Prostate gland (tissue), 2 donors: Measurements from ENCODE around the gene LONP2. TPM values are rescaled to one million over a fixed set of nuclear protein-coding genes. Genes with fewer than 3 reads are reported as not detected.

Source experiments
- DNase-seq: peaks from one replicate; pipeline ENCODE4 v3.0.0-alpha.2; 2019; ENCODE audit warnings: low spot score
- H3K27ac ChIP-seq, 2 donors: fragments of 200-600 bp; sonication (generic); 2 replicates each; pipeline ENCODE4 v1.5.1; 2017 to 2019
- H3K27me3 ChIP-seq: fragments of 200-600 bp; sonication (generic); replicated peaks from 2 replicates; pipeline ENCODE4 v1.5.1; 2019; ENCODE audit not compliant: insufficient read depth
- H3K36me3 ChIP-seq, 2 donors: fragments of 200-600 bp; sonication (generic); 1 replicate in 1 of 2; 2 replicates in 1 of 2; pipeline versions ENCODE4 v1.5.1 to v1.8.1; 2017 to 2019
- H3K4me1 ChIP-seq: fragments of 200-600 bp; sonication (generic); replicated peaks from 2 replicates; pipeline ENCODE4 v1.5.1; 2019
- H3K4me3 ChIP-seq, 2 donors: fragments of 200-600 bp; sonication (generic); 2 replicates each; pipeline ENCODE4 v1.5.1; 2017 to 2019
- H3K9me3 ChIP-seq: fragments of 200-600 bp; sonication (generic); 2 replicates; pipeline ENCODE4 v1.5.1; 2017
- POLR2A ChIP-seq: fragments of 450-650 bp; IDR thresholded peaks from one replicate; pipeline ENCODE4 v1.6.1; 2016; ENCODE audit warnings: antibody characterized with exemption, mild to moderate bottlenecking
- POLR2AphosphoS5 ChIP-seq: sonication (generic); formaldehyde crosslinking; IDR thresholded peaks from one replicate; pipeline ENCODE4 v1.6.1; 2017; ENCODE audit warnings: antibody characterized with exemption
- WGBS: methylation state at CpG from one replicate; pipeline ENCODE4 v1.1.5; 2018; 5-methylcytosine and 5-hydroxymethylcytosine counted together
- intact Hi-C: fragments of 100-400 bp; cut with DNase I; formaldehyde crosslinking; loops from one replicate; pipeline ENCODE4 v1.14.2; 2022
- total RNA-seq, 2 donors: library from RNA; depleted of rRNA; stranded (reverse); fragments of >200 nt; gene quantifications; one replicate each; pipeline ENCODE4 v1.1.0, GENCODE V29; 2016
- TF ChIP-seq, protein P1 (sequence below), 4 experiments: fragments of 200-600 bp in 2 of 4; fragments of 450-650 bp in 2 of 4; sonication (generic) in 2 of 4; IDR thresholded peaks; 1 replicate in 3 of 4; 2 replicates in 1 of 4; pipeline ENCODE4 v1.5.1; 2016 to 2019; ENCODE audit warnings: antibody characterized with exemption in 4 of 4, mild to moderate bottlenecking in 2 of 4, moderate library complexity in 2 of 4

Gene LONP2
- total RNA-seq, 2 donors from 2014 or later: 74.6 to 81.0 TPM

DNA sequence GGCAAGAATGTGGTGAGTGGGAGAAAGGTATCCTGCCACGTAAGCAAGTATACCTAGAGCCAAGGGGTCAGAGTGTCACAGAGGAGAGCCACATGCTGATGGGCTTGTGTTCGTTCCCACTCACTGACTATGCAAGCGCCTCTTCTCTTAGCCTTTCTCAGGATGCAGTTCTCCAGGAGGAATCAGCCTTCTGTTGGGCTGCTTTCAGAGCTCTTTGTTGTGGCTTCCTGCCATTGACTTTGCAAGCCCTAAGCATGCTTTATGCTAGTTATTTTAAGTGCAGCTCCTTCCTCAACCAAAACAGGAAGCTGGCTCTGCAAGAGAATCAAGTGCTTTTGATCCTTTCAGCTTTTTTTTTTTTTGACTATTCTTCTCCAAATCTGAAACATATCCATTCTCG lies 74.5 kb downstream of the LONP2 start:
- no peak for DNase-seq

GRCh38 chr16:48321317-48322036 lies 77.4 kb downstream of the LONP2 start:
- H3K27ac ChIP-seq: no peak overlapping the region
- no peak overlapping the region for H3K4me3 ChIP-seq
- no peaks in the 10 kb centered on the region for H3K36me3 ChIP-seq
- intact Hi-C loops: no loop called here
- 86% methylated on average over 2 of the region's 2 CpGs for WGBS
- no peaks in the 10 kb centered on the region for H3K27me3 ChIP-seq
- H3K4me1 ChIP-seq: no peaks in the 10 kb centered on the region
- TF ChIP-seq, protein P1, sequence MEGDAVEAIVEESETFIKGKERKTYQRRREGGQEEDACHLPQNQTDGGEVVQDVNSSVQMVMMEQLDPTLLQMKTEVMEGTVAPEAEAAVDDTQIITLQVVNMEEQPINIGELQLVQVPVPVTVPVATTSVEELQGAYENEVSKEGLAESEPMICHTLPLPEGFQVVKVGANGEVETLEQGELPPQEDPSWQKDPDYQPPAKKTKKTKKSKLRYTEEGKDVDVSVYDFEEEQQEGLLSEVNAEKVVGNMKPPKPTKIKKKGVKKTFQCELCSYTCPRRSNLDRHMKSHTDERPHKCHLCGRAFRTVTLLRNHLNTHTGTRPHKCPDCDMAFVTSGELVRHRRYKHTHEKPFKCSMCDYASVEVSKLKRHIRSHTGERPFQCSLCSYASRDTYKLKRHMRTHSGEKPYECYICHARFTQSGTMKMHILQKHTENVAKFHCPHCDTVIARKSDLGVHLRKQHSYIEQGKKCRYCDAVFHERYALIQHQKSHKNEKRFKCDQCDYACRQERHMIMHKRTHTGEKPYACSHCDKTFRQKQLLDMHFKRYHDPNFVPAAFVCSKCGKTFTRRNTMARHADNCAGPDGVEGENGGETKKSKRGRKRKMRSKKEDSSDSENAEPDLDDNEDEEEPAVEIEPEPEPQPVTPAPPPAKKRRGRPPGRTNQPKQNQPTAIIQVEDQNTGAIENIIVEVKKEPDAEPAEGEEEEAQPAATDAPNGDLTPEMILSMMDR (IDR thresholded peaks at IDR 0.05): no peak
- TF ChIP-seq POLR2A: no peak
- no peaks in the 10 kb centered on the region for H3K9me3 ChIP-seq
- DNase-seq: no peak

More for the DNA sequence above, 74.5 kb downstream of the LONP2 start:
- Histone ChIP-seq H3K27me3 (no peaks in the 10 kb centered on the region), H3K4me3 (no peak overlapping the region), H3K27ac (no peak overlapping the region), H3K4me1 (no peaks in the 10 kb centered on the region), H3K9me3 (no peaks in the 10 kb centered on the region), H3K36me3 (no peaks in the 10 kb centered on the region)
- no peak for TF ChIP-seq POLR2AphosphoS5
- no peak for TF ChIP-seq POLR2A
- TF ChIP-seq, protein P1 (IDR thresholded peaks at IDR 0.05): no peak
- 72% methylated on average over 4 of the region's 4 CpGs for WGBS
- intact Hi-C loops: no loop called here

GRCh38 chr16:48323783-48324775 lies 80.0 kb downstream of the LONP2 start:
- H3K9me3 ChIP-seq: no peaks in the 10 kb centered on the region
- no peak for DNase-seq
- intact Hi-C loops: no loop called here
- no peaks in the 10 kb centered on the region for H3K36me3 ChIP-seq
- TF ChIP-seq POLR2AphosphoS5 (no peak), POLR2A (no peak)
- TF ChIP-seq, protein P1 (IDR thresholded peaks at IDR 0.05): no peak
- no peak overlapping the region for H3K27ac ChIP-seq
- WGBS: 73% methylated on average over 7 of the region's 7 CpGs
- H3K4me3 ChIP-seq: no peak overlapping the region
- H3K4me1 ChIP-seq: no peaks in the 10 kb centered on the region
- H3K27me3 ChIP-seq: no peaks in the 10 kb centered on the region

DNA sequence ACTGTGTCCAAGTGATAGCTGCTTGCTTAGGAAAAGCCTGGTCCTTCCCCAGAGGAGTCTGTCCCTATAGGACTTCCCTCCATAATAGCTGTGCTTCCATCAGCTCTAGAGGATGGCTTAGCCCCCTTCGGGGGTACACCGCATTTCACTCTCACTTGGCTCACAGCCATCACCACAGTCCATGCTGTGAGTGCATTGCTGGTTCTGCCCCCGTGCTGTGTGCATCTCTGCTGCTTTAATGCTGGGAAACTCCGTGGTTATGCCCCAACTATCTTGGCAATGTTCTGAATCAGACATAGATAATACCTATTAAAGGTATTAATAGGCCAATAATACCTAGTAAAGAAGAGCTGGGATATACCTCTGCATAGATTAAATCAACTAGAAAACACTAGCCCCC lies 82.8 kb downstream of the LONP2 start:
- no peak for TF ChIP-seq POLR2AphosphoS5
- no peak for TF ChIP-seq POLR2A
- TF ChIP-seq, protein P1 (IDR thresholded peaks at IDR 0.05): no peak
- intact Hi-C loops: no loop called here
- no peaks in the 10 kb centered on the region for H3K27me3 ChIP-seq
- no peak for DNase-seq
- WGBS: 81% methylated on average over 4 of the region's 4 CpGs
- no peak overlapping the region for H3K4me3 ChIP-seq
- H3K27ac ChIP-seq: no peak overlapping the region
- H3K9me3 ChIP-seq: no peaks in the 10 kb centered on the region
- no peaks in the 10 kb centered on the region for H3K36me3 ChIP-seq
- no peaks in the 10 kb centered on the region for H3K4me1 ChIP-seq
